Vagina (tissue), 2 donors: ENCODE results near the gene UBXN1. TPM values are rescaled to one million over a fixed set of nuclear protein-coding genes. Genes with fewer than 3 reads are reported as not detected.
"Not testable (repeated sequence)": the region's sequence is repeated elsewhere in the genome, so short reads cannot be mapped to it uniquely, and the experiment has no call there.

ENCODE experiments used
- DNase-seq, 2 donors: peaks; one replicate each; pipeline ENCODE4 v3.0.0-alpha.2; 2017; ENCODE audit errors: extremely low spot score in 2 of 2
- H3K27ac ChIP-seq: fragments of 200-600 bp; sonication (generic); one replicate; pipeline ENCODE4 v1.5.1; 2019
- H3K27me3 ChIP-seq: fragments of 200-600 bp; sonication (generic); one replicate; pipeline ENCODE4 v1.5.1; 2019
- H3K36me3 ChIP-seq, 2 donors: fragments of 200-600 bp; sonication (generic); one replicate each; pipeline ENCODE4 v1.5.1; 2017 to 2019
- H3K4me1 ChIP-seq: fragments of 200-600 bp; sonication (generic); one replicate; pipeline ENCODE4 v1.5.1; 2019
- H3K4me3 ChIP-seq, 2 donors: fragments of 200-600 bp; sonication (generic); 1 replicate in 1 of 2; 2 replicates in 1 of 2; pipeline ENCODE4 v1.5.1; 2016 to 2019
- H3K9me3 ChIP-seq: fragments of 200-600 bp; sonication (generic); one replicate; pipeline ENCODE4 v1.5.1; 2019
- POLR2A ChIP-seq, 2 donors: fragments of 450-650 bp; IDR thresholded peaks; one replicate each; pipeline ENCODE4 v1.6.1; 2017; ENCODE audit warnings: antibody characterized with exemption in 2 of 2, mild to moderate bottlenecking in 2 of 2, moderate library complexity in 2 of 2
- POLR2AphosphoS5 ChIP-seq, 2 donors: sonication (generic); formaldehyde crosslinking; IDR thresholded peaks; one replicate each; pipeline ENCODE4 v1.9.0; 2017; ENCODE audit warnings: antibody characterized with exemption in 2 of 2, mild to moderate bottlenecking in 2 of 2, low read depth in 1 of 2; ENCODE audit not compliant: insufficient read depth in 1 of 2
- intact Hi-C: fragments of 100-400 bp; cut with DNase I; formaldehyde crosslinking; loops from one replicate; pipeline ENCODE4 v1.15.1; 2023
- total RNA-seq: library from RNA; depleted of rRNA; stranded (reverse); fragments of >200 nt; gene quantifications from one replicate; pipeline ENCODE4 v1.2.3, GENCODE V29; 2016
- TF ChIP-seq, protein P1 (sequence below), 3 experiments: fragments of 450-650 bp in 2 of 3; fragments of 200-600 bp in 1 of 3; sonication (generic) in 1 of 3; IDR thresholded peaks; one replicate each; pipeline ENCODE4 v1.5.1; 2017 to 2019; ENCODE audit warnings: antibody characterized with exemption in 3 of 3, mild to moderate bottlenecking in 2 of 3, moderate library complexity in 2 of 3

UBXN1 gene
- total RNA-seq, 1 donor from 2014 or later, result 216 TPM

DNA sequence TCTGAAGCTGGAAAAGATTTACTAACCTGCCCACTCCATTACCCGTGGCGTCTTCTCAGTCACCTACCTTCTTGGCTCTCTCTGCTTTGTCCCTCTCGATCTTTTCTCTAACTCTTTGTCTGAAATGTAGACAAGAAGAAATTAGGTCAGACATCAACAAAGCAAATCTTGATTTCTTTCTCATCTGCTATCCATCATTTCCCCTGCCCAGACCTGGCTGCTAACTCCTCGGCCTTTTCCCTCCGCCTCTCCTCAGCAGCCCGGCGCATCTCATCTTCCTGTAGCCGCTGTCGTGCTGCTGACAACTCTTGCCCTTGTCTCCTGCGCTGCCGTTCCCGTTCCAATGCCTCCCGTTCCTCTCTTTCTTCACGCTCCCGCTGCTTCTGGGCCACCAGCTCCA is 1.2 kb downstream of the UBXN1 start:
- no peak for TF ChIP-seq POLR2A (IDR thresholded peaks at IDR 0.05)
- no peak for TF ChIP-seq POLR2AphosphoS5 (IDR thresholded peaks at IDR 0.05; ENCODE audit: insufficient read depth in 1 of 2, low read depth in 1 of 2)
- TF ChIP-seq, protein P1, sequence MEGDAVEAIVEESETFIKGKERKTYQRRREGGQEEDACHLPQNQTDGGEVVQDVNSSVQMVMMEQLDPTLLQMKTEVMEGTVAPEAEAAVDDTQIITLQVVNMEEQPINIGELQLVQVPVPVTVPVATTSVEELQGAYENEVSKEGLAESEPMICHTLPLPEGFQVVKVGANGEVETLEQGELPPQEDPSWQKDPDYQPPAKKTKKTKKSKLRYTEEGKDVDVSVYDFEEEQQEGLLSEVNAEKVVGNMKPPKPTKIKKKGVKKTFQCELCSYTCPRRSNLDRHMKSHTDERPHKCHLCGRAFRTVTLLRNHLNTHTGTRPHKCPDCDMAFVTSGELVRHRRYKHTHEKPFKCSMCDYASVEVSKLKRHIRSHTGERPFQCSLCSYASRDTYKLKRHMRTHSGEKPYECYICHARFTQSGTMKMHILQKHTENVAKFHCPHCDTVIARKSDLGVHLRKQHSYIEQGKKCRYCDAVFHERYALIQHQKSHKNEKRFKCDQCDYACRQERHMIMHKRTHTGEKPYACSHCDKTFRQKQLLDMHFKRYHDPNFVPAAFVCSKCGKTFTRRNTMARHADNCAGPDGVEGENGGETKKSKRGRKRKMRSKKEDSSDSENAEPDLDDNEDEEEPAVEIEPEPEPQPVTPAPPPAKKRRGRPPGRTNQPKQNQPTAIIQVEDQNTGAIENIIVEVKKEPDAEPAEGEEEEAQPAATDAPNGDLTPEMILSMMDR (IDR thresholded peaks at IDR 0.05), result no peak
- H3K9me3 ChIP-seq, result no peaks in the 10 kb centered on the region
- H3K27ac ChIP-seq, result no peak overlapping the region
- peak overlapping the region in 1 of 2 donors; percentile 95 for H3K4me3 ChIP-seq
- no peaks in the 10 kb centered on the region for H3K27me3 ChIP-seq
- H3K36me3 ChIP-seq, result peaks cover 0 to 32% of the 10 kb centered on the region in 2 donors
- no peak for DNase-seq
- H3K4me1 ChIP-seq, result peaks cover 50% of the 10 kb centered on the region
- intact Hi-C loops, result no loop called here

DNA sequence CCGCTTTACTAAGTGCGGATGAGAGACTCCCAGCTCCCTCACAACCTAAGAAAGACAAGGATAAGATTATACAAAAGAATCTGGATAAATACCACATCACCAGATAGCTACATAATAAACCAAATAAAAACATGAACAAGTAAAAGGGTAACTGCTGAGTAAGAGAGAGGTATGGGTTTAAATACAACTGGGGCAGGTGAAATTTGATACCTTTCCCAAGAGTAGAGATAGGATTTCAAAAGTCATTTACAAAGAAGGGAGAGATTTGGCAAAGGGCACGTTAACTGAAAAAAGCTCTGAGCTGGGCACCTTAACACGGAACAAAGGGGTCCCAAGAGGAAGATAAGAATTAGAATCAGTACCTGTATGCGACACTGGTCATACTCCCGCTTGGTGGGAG is 1.7 kb downstream of the UBXN1 start:
- peaks cover 0 to 32% of the 10 kb centered on the region in 2 donors for H3K36me3 ChIP-seq
- intact Hi-C loops, result no loop called here
- H3K27ac ChIP-seq, result no peak overlapping the region
- H3K4me1 ChIP-seq, result peaks cover 56% of the 10 kb centered on the region
- DNase-seq, result no peak
- H3K9me3 ChIP-seq, result no peaks in the 10 kb centered on the region
- TF ChIP-seq, protein P1 (IDR thresholded peaks at IDR 0.05), result no peak
- TF ChIP-seq POLR2A (IDR thresholded peaks at IDR 0.05) (no peak), POLR2AphosphoS5 (IDR thresholded peaks at IDR 0.05; ENCODE audit: insufficient read depth in 1 of 2, low read depth in 1 of 2) (no peak)
- H3K4me3 ChIP-seq, result no peak overlapping the region
- no peaks in the 10 kb centered on the region for H3K27me3 ChIP-seq

DNA sequence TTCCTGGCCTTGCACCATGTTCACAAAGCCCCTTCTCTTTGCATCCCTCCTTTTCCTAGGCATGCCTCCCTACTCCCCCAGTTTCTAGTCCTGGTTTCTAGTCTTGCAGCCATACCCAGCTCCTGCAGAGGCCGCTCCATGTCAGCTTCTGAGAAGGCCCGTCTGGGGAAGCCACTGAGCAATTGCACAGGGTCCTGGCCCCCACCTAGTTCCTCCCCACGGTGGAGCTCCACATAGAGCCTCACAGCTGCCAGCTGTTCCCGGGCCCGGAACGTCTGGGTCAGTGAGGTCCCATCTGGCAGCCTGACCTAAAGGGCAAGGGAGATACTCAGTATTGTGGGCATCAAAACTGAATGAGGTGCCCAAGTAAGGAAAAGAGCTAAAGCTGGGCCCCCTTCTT is 2.2 kb downstream of the UBXN1 start:
- TF ChIP-seq POLR2AphosphoS5 (IDR thresholded peaks at IDR 0.05; ENCODE audit: insufficient read depth in 1 of 2, low read depth in 1 of 2) (no peak), POLR2A (IDR thresholded peaks at IDR 0.05) (no peak)
- TF ChIP-seq, protein P1 (IDR thresholded peaks at IDR 0.05), result no peak
- Histone ChIP-seq H3K27me3 (no peaks in the 10 kb centered on the region), H3K9me3 (no peaks in the 10 kb centered on the region), H3K4me1 (peaks cover 56% of the 10 kb centered on the region), H3K4me3 (no peak overlapping the region), H3K27ac (no peak overlapping the region), H3K36me3 (peaks cover 0 to 32% of the 10 kb centered on the region in 2 donors)
- intact Hi-C loops, result no loop called here
- DNase-seq, result no peak

DNA sequence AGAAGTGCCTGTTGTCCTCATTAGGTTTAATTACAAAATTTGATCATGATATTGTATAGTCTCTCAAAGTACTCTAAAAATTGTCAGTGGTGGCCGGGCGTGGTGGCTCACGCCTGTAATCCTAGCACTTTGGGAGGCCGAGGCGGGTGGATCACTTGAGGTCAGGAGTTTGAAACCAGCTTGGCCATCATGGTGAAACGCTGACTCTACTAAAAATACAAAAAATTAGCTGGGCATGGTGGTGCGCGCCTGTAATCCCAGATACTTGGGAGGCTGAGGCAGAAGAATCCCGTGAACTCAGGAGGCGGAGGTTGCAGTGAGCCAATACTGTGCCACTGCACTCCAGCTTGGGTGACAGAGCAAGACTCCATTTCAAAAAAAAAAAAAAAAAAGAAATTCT is 3.5 kb downstream of the UBXN1 start:
- H3K27ac ChIP-seq, H3K27me3 ChIP-seq, H3K9me3 ChIP-seq, intact Hi-C loops, H3K4me3 ChIP-seq, DNase-seq: not testable (repeated sequence)
- H3K36me3 ChIP-seq, result peaks cover 0 to 32% of the 10 kb centered on the region in 2 donors
- peaks cover 63% of the 10 kb centered on the region for H3K4me1 ChIP-seq

DNA sequence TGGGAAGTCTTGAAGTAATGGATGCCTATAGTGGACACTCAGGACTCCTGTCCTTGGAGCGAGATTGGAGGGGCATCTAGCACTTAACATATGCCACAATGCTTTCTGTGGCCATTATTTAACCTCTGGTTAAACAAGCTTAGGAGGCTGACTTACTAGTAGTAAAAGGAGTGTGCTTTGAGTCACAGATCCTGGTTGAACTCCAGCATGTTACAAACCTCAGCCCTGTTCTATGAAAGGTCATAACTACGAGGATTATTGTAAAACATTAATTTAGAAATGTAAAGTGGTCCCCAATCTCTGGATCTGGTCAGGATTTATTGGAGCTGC is 5.7 kb downstream of the UBXN1 start:
- no peak overlapping the region for H3K4me3 ChIP-seq
- no peak overlapping the region for H3K27ac ChIP-seq
- intact Hi-C loops, result no loop called here

More for the DNA sequence above, 5.7 kb downstream of the UBXN1 start:
- no peak for DNase-seq
- H3K36me3 ChIP-seq, result peaks cover 0 to 32% of the 10 kb centered on the region in 2 donors
- H3K27me3 ChIP-seq, result no peaks in the 10 kb centered on the region
- TF ChIP-seq POLR2AphosphoS5 (IDR thresholded peaks at IDR 0.05; ENCODE audit: insufficient read depth in 1 of 2, low read depth in 1 of 2) (no peak), POLR2A (IDR thresholded peaks at IDR 0.05) (no peak)
- TF ChIP-seq, protein P1 (IDR thresholded peaks at IDR 0.05), result no peak
- peaks cover 59% of the 10 kb centered on the region for H3K4me1 ChIP-seq
- H3K9me3 ChIP-seq, result no peaks in the 10 kb centered on the region
